T-helper 1 cell treated with Interleukin-12 subunit alpha and Interleukin-12 subunit beta and Interleukin-4 antibody, amounts not matched to agents 30 μg/mL and 1 μg/mL, for 36 hours (primary cell): ENCODE results near the gene IFT52.
"Not testable (repeated sequence)": the region's sequence is repeated elsewhere in the genome, so short reads cannot be mapped to it uniquely, and the experiment has no call there.

Experiments
- H3K27ac Mint-ChIP-seq: one replicate; pipeline ENCODE4 v1.8.0; 2021; ENCODE audit warnings: mild to moderate bottlenecking, mixed read lengths
- H3K27me3 Mint-ChIP-seq: one replicate; pipeline ENCODE4 v1.8.0; 2021; ENCODE audit warnings: low read depth, mixed read lengths
- H3K36me3 Mint-ChIP-seq: one replicate; pipeline ENCODE4 v1.8.0; 2021; ENCODE audit warnings: low read depth, mixed read lengths
- H3K4me1 Mint-ChIP-seq: one replicate; pipeline ENCODE4 v1.8.0; 2021; ENCODE audit warnings: low read depth, mixed read lengths
- H3K4me3 Mint-ChIP-seq: one replicate; pipeline ENCODE4 v1.8.0; 2021; ENCODE audit warnings: mild to moderate bottlenecking, moderate library complexity, mixed read lengths
- H3K9me3 Mint-ChIP-seq: one replicate; pipeline ENCODE4 v1.8.0; 2021; ENCODE audit warnings: mixed read lengths

IFT52 gene

GRCh38 chr20:43579861-43580793 is 10.6 kb upstream of the IFT52 start:
- H3K4me3 Mint-ChIP-seq: no peak overlapping the region
- H3K9me3 Mint-ChIP-seq: no peaks in the 10 kb centered on the region
- H3K27me3 Mint-ChIP-seq: peaks cover 4% of the 10 kb centered on the region
- no peaks in the 10 kb centered on the region for H3K36me3 Mint-ChIP-seq
- H3K4me1 Mint-ChIP-seq: no peaks in the 10 kb centered on the region
- H3K27ac Mint-ChIP-seq: no peak overlapping the region

- Mint-ChIP-seq H3K9me3 (no peaks in the 10 kb centered on the region), H3K4me1 (no peaks in the 10 kb centered on the region), H3K36me3 (no peaks in the 10 kb centered on the region), H3K27me3 (peaks cover 4% of the 10 kb centered on the region), H3K4me3 (no peak overlapping the region), H3K27ac (no peak overlapping the region)
These were observed 7.4 kb upstream of the IFT52 start for GRCh38 chr20:43583133-43583864.

GRCh38 chr20:43583982-43584432 is 6.7 kb upstream of the IFT52 start:
- peaks cover 4% of the 10 kb centered on the region for H3K27me3 Mint-ChIP-seq
- H3K36me3 Mint-ChIP-seq: no peaks in the 10 kb centered on the region
- no peak overlapping the region for H3K27ac Mint-ChIP-seq
- H3K9me3 Mint-ChIP-seq: no peaks in the 10 kb centered on the region
- no peaks in the 10 kb centered on the region for H3K4me1 Mint-ChIP-seq
- H3K4me3 Mint-ChIP-seq: no peak overlapping the region

GRCh38 chr20:43584448-43585136 is 6.1 kb upstream of the IFT52 start:
- Mint-ChIP-seq H3K27me3 (peaks cover 4% of the 10 kb centered on the region), H3K27ac (no peak overlapping the region), H3K4me3 (no peak overlapping the region), H3K9me3 (no peaks in the 10 kb centered on the region), H3K4me1 (no peaks in the 10 kb centered on the region), H3K36me3 (no peaks in the 10 kb centered on the region)

- H3K4me1 Mint-ChIP-seq: peaks cover 15% of the 10 kb centered on the region
- no peak overlapping the region for H3K4me3 Mint-ChIP-seq
- H3K9me3 Mint-ChIP-seq: no peaks in the 10 kb centered on the region
- no peaks in the 10 kb centered on the region for H3K36me3 Mint-ChIP-seq
- no peak overlapping the region for H3K27ac Mint-ChIP-seq
- peaks cover 4% of the 10 kb centered on the region for H3K27me3 Mint-ChIP-seq
These were observed 4.1 kb upstream of the IFT52 start for GRCh38 chr20:43586641-43587040.

- not testable (repeated sequence) for H3K36me3 Mint-ChIP-seq, H3K27ac Mint-ChIP-seq, H3K9me3 Mint-ChIP-seq, H3K4me3 Mint-ChIP-seq, H3K27me3 Mint-ChIP-seq
- peaks cover 15% of the 10 kb centered on the region for H3K4me1 Mint-ChIP-seq
These were observed 2.2 kb upstream of the IFT52 start for GRCh38 chr20:43588526-43588925.

- Mint-ChIP-seq H3K4me1 (peaks cover 15% of the 10 kb centered on the region), H3K4me3 (peak overlapping the region; percentile 92), H3K9me3 (no peaks in the 10 kb centered on the region), H3K27ac (peak overlapping the region; percentile 96), H3K36me3 (peaks cover 1% of the 10 kb centered on the region), H3K27me3 (no peaks in the 10 kb centered on the region)
These were observed 723 bp upstream of the IFT52 start for GRCh38 chr20:43590036-43590391.

GRCh38 chr20:43601960-43602359 is 11.2 kb downstream of the IFT52 start:
- not testable (repeated sequence) for H3K36me3 Mint-ChIP-seq, H3K27me3 Mint-ChIP-seq, H3K27ac Mint-ChIP-seq

GRCh38 chr20:43603124-43603523 is 12.4 kb downstream of the IFT52 start:
- Mint-ChIP-seq H3K36me3 (peaks cover 7% of the 10 kb centered on the region), H3K27ac (no peak overlapping the region), H3K4me1 (no peaks in the 10 kb centered on the region), H3K27me3 (no peaks in the 10 kb centered on the region), H3K9me3 (no peaks in the 10 kb centered on the region), H3K4me3 (no peak overlapping the region)

More at GRCh38 chr20:43601960-43602359, 11.2 kb downstream of the IFT52 start:
- H3K9me3 Mint-ChIP-seq, H3K4me1 Mint-ChIP-seq, H3K4me3 Mint-ChIP-seq: not testable (repeated sequence)

GRCh38 chr20:43605715-43606114 is 15.0 kb downstream of the IFT52 start:
- Mint-ChIP-seq H3K4me1 (no peaks in the 10 kb centered on the region), H3K27me3 (no peaks in the 10 kb centered on the region), H3K4me3 (no peak overlapping the region), H3K9me3 (no peaks in the 10 kb centered on the region), H3K36me3 (peaks cover 4% of the 10 kb centered on the region), H3K27ac (no peak overlapping the region)

- H3K4me1 Mint-ChIP-seq, H3K4me3 Mint-ChIP-seq, H3K27ac Mint-ChIP-seq, H3K27me3 Mint-ChIP-seq, H3K36me3 Mint-ChIP-seq, H3K9me3 Mint-ChIP-seq: not testable (repeated sequence)
These were observed 16.5 kb downstream of the IFT52 start for GRCh38 chr20:43607278-43607677.

GRCh38 chr20:43631598-43631997 is 40.9 kb downstream of the IFT52 start:
- Mint-ChIP-seq H3K27me3 (no peaks in the 10 kb centered on the region), H3K27ac (no peak overlapping the region), H3K4me3 (no peak overlapping the region), H3K9me3 (no peaks in the 10 kb centered on the region), H3K4me1 (peaks cover 2% of the 10 kb centered on the region), H3K36me3 (peaks cover 14% of the 10 kb centered on the region)

- Mint-ChIP-seq H3K36me3 (peaks cover 14% of the 10 kb centered on the region), H3K4me3 (no peak overlapping the region), H3K9me3 (no peaks in the 10 kb centered on the region), H3K27me3 (no peaks in the 10 kb centered on the region), H3K4me1 (no peaks in the 10 kb centered on the region), H3K27ac (no peak overlapping the region)
These were observed 45.7 kb downstream of the IFT52 start for GRCh38 chr20:43636429-43636828.

GRCh38 chr20:43642548-43642947 is 51.8 kb downstream of the IFT52 start:
- Mint-ChIP-seq H3K9me3 (no peaks in the 10 kb centered on the region), H3K27me3 (no peaks in the 10 kb centered on the region), H3K4me1 (no peaks in the 10 kb centered on the region), H3K27ac (no peak overlapping the region), H3K4me3 (no peak overlapping the region), H3K36me3 (peaks cover 7% of the 10 kb centered on the region)
